ENCODE measurements around the gene METTL15. TPM values are rescaled to one million over a fixed set of nuclear protein-coding genes. Genes with fewer than 3 reads are reported as not detected.
"Not testable (repeated sequence)": the region's sequence is repeated elsewhere in the genome, so short reads cannot be mapped to it uniquely, and the experiment has no call there.

The METTL15 gene
- total RNA-seq, 1 experiment from 2014 or later: 13.5 TPM

DNA sequence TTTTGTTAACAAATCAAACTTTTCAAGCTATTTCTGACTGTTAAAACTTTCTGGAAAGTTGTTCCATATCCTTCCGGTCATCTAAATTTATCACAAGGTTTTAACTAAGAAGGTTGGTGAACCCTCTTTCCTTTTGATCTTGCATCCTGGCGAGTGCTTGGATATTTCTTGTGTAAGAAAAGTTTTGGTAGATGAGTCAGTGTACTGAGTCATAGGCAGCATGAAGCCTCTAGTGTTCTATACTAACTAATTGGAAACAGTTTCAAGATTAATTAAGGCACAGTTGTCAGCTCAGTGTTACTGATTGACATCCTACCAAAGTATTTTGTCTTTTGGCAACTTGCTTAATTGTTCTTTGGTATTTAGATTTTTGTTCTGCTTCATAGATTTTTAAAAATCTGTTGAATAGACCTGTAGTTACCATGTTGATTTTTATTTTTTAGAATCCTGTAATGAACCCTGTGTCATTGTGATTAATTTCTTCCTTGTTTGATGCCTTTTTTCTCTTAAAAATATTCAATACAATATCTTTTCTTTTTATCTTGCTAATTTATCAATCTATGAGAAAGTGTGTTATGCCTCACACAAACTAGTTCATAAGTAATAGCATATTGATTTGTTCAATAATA, 38.0 kb downstream of the METTL15 start:
- DNase-seq (ENCODE audit: low read depth): peak; percentile 71
- in situ Hi-C loops (cut with HindIII; ENCODE audit: low pct_unique_long_range_greater_than_20kb, low sequenced_read_pairs): no loop called here

DNA sequence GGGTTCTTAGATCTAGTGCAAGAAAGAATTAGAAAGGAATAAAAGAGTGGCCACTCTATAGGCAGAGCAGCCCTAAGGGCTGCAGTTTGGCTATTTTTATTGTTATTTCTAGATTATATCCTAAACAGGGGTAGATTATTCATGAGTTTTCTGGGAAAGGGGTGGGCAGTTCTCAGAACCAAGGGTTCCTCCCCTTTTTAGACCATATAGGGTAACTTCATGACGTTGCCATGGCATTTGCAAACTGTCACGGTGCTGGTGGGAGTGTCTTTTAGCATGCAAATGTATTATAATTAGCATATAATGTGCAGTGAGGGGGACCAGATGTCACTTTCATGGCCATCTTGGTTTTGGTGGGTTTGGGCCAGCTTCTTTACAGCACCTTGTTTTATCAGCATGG, 44.6 kb downstream of the METTL15 start:
- in situ Hi-C loops (cut with HindIII; ENCODE audit: low pct_unique_long_range_greater_than_20kb, low sequenced_read_pairs): no loop called here
- DNase-seq (ENCODE audit: low read depth): no peak

DNA sequence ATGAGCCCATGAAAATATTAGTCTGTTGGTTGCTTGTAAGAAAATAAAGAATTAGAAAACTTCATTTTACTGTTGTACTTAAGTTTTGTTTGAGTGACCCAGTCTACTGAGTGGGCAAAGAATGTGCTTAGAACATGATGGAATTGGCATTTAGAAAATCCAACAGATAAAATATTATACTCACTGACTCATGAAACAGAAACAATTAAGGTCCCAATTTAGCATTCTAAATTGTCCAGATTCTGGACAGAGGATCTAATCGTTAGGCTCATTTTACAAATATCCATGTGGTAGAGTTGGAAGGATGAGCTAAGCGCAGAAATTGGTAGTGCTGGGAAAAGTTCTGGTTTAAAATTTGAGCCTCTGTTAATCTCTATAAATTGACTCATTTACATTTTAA, 45.4 kb downstream of the METTL15 start:
- DNase-seq (ENCODE audit: low read depth): no peak
- in situ Hi-C loops (cut with HindIII; ENCODE audit: low pct_unique_long_range_greater_than_20kb, low sequenced_read_pairs): no loop called here

DNA sequence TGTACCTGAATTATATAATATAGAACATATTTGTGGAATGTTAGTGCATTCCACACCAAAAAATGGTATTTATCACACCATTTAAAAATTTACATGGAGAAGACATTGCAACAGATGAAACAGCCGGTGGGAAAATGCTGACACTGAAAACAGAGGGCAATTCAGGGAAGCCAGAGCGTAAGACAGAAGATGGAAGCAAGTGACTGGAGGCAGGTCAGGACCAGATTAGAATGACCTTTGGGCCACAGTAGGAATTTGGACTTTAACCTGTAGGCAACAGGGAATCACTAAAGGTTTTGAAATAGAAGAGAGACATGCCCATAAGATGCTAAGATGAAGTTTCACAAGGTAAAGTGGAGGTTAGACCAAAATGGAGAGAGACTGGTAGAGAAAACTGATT, 60.5 kb downstream of the METTL15 start:
- in situ Hi-C loops (cut with HindIII; ENCODE audit: low pct_unique_long_range_greater_than_20kb, low sequenced_read_pairs): no loop called here
- DNase-seq (ENCODE audit: low read depth): no peak

DNA sequence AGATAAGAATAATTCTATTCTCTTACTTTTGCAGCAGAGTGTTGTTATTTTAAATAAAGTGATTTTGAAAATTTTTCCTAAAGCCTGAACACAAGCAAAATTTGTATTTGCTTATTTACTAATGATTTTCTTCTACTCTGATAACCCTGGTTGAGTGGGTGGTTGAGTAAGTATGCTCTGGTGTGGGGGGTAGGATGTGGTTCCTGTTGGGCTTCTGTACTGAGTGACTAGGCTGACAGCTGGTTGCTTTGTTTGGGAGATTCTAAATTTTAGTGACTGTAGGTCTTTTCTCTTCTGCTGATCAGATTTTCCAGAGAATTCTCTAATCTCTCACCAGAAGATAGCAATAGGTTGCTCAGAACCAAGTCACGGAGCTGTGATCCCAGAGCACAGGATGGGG, 61.6 kb downstream of the METTL15 start:
- no peak for DNase-seq (ENCODE audit: low read depth)

DNA sequence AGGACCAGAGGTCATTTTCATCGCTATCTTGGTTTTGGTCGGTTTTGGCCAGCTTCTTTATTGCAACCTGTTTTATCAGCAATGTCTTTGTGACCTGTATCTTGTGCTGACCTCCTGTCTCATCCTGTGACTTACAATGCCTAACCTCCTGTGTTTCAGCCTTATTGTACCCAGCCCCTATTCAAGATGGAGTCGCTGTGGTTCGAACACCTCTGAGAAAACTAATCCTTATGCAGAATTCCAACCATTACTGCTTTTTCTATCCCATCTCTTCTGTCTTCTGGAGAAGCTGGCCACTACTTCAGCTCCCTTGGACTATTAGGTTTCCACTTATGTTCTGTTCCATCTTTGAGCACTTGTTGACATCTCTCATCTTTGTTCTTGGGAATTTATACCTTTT, 62.6 kb downstream of the METTL15 start:
- DNase-seq (ENCODE audit: low read depth): no peak
- in situ Hi-C loops (cut with HindIII; ENCODE audit: low pct_unique_long_range_greater_than_20kb, low sequenced_read_pairs): no loop called here

More for the DNA sequence above, 61.6 kb downstream of the METTL15 start:
- in situ Hi-C loops (cut with HindIII; ENCODE audit: low pct_unique_long_range_greater_than_20kb, low sequenced_read_pairs): no loop called here

DNA sequence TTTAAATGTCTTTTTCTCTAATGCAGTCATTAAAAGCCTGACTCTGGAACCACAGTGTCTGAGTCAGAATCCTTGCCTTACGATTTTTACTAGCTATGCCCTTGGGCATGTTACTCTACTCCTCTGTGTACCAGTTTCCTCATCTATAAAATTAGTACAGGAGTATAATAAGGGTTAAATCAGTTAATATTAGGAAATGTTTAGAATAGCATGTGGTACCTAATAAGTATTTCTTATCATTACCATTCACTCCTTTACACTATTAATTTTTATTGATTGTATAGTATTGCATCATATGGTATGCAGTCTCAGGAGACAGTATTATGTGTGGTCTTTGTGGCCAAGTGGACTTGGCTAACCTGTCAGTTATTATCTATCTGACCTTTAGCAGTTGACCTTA, 68.2 kb downstream of the METTL15 start:
- in situ Hi-C loops (cut with HindIII; ENCODE audit: low pct_unique_long_range_greater_than_20kb, low sequenced_read_pairs): no loop called here
- DNase-seq (ENCODE audit: low read depth): no peak

DNA sequence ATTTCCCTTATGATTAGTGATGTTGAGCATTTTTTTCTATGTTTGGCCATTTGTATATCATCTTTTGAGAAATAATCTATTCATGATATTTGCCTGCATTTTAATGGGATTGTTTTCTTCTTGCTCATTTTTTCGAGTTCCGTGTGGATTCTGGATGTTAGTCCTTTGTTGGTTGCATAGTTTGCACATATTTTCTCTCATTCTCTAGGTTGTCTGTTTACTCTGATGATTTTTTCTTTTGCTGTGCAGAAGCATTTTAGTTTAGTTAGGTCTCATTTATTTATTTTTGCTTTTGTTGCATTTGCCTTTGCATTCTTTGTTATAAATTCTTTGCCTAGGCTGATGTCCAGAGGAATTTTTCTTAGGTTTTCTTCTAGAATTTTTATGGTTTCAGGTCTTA, 87.3 kb downstream of the METTL15 start:
- DNase-seq (ENCODE audit: low read depth): no peak
- in situ Hi-C loops (cut with HindIII; ENCODE audit: low pct_unique_long_range_greater_than_20kb, low sequenced_read_pairs): no loop called here

DNA sequence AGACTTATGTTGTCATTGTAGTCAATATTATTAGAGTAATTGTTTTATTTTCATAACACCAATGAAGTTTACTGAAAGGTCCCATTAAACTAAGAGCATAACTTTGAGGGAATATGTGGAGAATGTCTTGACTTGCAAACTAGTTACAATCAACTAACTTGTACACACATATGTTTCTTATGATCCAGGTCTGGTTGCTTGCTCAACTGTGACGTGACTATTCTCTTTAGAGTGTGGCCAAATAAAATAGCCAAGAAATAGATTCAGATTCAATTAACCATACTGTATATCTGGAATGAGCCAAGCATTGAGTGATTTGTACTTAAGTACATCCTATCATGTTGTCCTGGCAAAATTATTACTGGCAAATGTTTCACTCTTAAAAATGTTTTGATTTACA, 101.7 kb downstream of the METTL15 start:
- in situ Hi-C loops (cut with HindIII; ENCODE audit: low pct_unique_long_range_greater_than_20kb, low sequenced_read_pairs): no loop called here
- DNase-seq (ENCODE audit: low read depth): no peak

DNA sequence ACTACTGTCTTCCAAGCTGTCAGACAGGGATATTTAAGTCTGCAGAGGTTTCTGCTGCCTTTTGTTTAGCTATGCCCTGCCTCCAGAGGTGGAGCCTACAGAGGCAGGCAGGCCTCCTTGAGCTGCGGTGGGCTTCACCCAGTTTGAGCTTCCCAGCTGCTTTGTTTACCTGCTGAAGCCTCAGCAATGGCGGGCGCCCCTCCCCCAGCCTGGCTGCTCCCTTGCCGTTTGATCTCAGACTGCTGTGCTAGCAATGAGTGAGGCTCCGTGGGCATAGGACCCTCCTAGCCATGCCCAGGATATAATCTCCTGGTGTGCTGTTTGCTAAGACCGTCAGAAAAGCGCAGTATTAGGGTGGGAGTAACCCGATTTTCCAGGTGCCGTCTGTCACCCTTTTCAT, 113.9 kb downstream of the METTL15 start:
- DNase-seq (ENCODE audit: low read depth); in situ Hi-C loops (cut with HindIII; ENCODE audit: low pct_unique_long_range_greater_than_20kb, low sequenced_read_pairs): not testable (repeated sequence)

DNA sequence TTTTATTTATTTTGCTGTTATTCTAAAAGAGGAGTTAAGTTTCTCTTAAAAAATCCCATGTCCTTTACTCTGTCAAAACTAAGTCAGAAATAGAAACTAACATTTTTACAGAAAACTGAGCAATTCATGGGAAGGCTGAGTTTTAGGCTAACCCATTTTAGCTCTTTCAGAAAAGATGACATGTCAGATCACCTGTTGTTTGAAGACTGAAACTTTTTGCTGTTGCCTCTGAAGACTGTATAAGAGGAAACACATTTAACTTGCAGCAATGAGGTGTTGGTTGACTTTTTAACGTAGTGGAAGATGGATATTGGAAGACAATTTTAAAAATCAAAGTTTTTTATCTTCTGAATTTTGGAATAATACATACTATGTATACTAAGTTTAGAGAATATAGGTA, 115.4 kb downstream of the METTL15 start:
- DNase-seq (ENCODE audit: low read depth): no peak
- in situ Hi-C loops (cut with HindIII; ENCODE audit: low pct_unique_long_range_greater_than_20kb, low sequenced_read_pairs): no loop called here

DNA sequence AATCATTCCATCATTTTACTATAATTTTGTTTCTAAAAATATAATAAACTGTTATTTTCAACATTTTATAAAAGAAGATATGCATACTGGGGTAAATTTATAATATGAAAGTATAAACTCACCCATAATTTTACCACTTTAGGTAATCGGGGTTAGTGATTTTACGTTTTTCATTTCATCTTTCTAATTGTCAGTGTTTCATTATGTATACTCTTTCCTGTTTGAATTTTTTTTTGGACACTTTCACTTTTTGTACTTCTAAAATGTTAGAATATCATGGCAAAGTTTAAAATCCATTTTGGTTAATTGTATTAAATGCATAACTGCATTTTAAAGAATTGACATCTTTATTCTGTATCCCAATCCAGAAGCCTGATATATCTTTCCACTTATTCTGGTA, 115.8 kb downstream of the METTL15 start:
- in situ Hi-C loops (cut with HindIII; ENCODE audit: low pct_unique_long_range_greater_than_20kb, low sequenced_read_pairs): no loop called here
- DNase-seq (ENCODE audit: low read depth): no peak

DNA sequence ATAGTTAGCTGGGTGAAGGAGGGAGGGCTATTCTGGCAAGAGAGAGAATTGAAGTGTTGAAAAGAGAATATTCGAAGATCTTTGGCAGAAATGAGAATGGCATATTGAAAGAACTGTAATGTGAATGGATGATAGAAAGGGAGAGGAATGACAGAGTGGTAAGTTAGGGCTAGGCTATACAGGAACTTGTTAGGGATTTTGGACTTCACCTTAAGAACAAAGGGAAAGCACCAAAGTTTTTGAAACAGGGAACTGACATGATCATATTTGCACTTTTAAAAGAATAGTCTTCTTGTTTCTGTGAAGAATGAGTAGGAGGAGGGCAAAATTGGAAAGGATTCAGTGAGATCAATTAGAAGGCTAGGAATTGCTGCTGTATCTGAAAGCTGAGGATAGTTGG, 119.3 kb downstream of the METTL15 start:
- DNase-seq (ENCODE audit: low read depth): no peak
- in situ Hi-C loops (cut with HindIII; ENCODE audit: low pct_unique_long_range_greater_than_20kb, low sequenced_read_pairs): no loop called here

DNA sequence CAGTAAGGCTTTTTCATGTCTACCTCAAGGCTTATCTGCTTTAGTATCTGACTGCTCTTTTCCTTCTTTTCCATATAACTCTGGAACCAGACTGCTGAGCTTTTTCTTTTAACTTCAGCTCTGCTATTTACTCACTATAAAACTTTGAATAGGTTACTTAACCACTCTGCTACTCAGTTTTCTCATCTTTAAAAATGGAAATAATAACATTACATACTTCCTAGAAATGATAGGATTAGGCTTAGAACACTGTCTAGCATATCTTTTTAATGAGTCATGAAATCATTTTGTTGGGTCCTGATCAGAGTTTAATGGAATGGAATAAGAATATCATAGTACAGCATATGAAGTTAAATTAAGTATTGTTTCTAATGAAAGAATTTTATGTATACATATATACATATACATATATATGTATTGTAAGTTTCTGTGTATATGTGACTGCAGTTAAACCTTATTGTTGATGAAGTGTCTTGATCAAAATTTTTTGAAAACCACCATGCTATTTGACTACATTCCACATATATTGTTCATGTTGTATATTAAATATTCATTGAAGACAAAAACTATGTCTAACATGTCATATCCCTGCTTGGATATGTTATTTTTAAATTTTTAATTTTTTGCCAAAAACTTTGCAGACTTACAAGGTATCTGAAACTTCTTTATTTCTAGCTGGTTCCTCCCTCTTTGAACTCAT, 120.2 kb downstream of the METTL15 start:
- no peak for DNase-seq (ENCODE audit: low read depth)
- in situ Hi-C loops (cut with HindIII; ENCODE audit: low pct_unique_long_range_greater_than_20kb, low sequenced_read_pairs): no loop called here

DNA sequence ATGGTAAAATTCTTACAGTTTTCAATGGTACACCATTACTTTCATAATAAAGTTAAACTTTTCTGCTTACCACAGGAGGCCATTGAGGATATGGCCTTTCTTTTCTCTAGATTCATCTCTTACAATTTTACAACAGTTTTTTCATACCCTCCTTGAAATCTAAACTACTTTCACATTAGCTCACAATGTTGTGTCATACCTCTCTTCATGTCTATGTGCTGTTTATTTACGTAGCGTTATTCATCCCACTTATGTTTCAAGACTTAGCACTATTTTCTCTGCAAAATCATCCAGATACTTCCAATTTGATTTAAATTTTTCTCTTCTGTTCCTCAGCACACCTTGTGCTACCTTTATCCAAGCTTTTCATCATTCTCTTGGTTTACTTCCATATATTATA, 123.3 kb downstream of the METTL15 start:
- in situ Hi-C loops (cut with HindIII; ENCODE audit: low pct_unique_long_range_greater_than_20kb, low sequenced_read_pairs): no loop called here

DNA sequence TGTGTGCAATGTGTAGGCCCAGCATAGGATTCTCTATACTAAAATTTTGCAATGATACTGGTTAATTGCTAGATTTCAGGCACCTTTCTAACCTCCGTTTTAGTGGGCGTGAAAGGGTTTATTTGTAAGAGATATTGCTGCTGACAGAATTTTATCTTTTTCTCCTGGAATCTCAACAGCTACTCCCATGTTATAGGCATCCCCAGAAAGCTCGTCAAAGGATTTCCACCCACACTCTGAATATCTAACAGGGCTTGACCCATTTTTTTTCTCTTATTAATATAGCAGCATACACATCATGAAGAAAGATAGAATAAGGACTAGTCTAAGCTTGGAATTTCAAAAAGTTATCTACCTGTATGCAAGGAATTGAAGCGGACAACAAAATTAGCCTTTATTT, 124.5 kb downstream of the METTL15 start:
- in situ Hi-C loops (cut with HindIII; ENCODE audit: low pct_unique_long_range_greater_than_20kb, low sequenced_read_pairs): no loop called here
- DNase-seq (ENCODE audit: low read depth): no peak

More for the DNA sequence above, 123.3 kb downstream of the METTL15 start:
- DNase-seq (ENCODE audit: low read depth): no peak

DNA sequence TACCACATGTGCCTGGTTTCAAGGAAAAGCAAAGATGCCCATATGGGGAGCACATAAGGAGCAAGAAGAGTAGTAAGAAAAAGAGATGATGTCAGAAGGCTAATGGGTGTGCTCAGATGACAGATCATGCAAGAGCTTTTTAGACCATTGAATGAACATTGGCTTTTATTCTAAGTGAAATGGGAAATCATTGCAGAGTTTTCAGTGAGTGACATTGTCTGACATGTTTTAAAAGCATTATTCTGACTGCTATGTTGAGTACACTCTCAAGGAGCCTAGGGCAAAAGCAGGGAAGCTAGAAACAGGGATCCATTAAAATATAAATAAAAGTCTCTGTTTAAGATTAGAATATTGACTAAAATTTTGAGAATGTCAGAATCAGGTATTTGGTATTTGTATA, 133.6 kb downstream of the METTL15 start:
- in situ Hi-C loops (cut with HindIII; ENCODE audit: low pct_unique_long_range_greater_than_20kb, low sequenced_read_pairs): no loop called here
- DNase-seq (ENCODE audit: low read depth): no peak

DNA sequence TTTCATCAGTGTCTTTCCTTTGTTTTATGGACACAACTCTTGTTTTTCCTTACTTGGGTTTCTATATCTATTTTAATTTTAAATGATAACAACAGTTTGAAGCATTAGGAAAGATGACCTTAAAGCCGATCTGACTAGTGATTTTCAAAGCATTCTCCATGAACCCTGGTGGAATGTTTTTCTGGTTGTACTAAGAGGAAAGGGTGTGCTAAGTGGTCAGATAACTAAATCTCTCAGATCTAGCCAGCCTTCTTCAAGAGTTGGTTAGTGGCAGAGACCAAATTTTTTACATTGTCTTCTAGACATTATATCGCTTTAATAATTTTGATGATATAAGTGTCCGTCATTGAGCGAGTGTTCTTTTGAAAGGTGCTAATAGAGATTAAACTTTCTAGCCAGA, 134.4 kb downstream of the METTL15 start:
- in situ Hi-C loops (cut with HindIII; ENCODE audit: low pct_unique_long_range_greater_than_20kb, low sequenced_read_pairs): no loop called here
- DNase-seq (ENCODE audit: low read depth): no peak

DNA sequence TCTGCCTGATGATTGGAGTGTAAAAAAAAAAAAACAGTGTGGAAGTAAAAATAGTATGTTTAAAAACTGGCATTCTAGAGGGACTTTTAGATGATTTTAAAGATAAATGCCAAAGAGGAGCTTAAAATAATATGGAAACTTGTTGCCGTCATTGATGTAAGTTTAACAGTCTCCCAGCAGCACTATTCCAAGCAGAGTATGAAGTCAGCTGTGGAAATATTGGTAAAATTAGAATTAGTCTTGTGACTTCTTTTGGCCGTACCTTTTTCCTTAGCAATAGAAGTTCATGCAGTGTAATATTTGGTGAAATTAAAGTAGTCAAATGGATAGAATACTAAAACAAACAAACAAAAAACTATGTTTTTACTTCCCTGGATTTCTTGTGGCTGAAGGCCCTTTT, 134.9 kb downstream of the METTL15 start:
- in situ Hi-C loops (cut with HindIII; ENCODE audit: low pct_unique_long_range_greater_than_20kb, low sequenced_read_pairs): no loop called here
- no peak for DNase-seq (ENCODE audit: low read depth)

DNA sequence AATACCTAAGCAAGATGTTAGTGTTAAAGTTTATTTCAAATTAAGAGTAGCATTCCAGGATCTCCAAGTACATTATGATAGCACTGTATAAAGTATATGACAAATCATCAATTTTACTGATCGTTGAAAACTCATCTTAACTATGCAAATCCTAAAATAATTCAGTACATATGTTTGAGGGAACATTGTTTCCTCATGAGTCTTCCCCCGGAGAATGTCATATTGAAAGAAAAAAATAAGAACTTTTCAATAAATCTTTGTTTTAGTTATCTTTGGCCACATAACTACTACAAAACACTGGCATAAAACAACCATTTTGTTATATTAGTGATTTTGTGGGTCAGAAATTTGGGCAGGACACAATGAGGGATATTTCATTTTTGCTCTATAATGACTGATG, 135.4 kb downstream of the METTL15 start:
- in situ Hi-C loops (cut with HindIII; ENCODE audit: low pct_unique_long_range_greater_than_20kb, low sequenced_read_pairs): no loop called here
- DNase-seq (ENCODE audit: low read depth): no peak

Measured in Caki2 (cell line).